Loucy (cell line): ENCODE measurements around the gene ASMTL.

Experiments used
- CTCF ChIP-seq: fragments of 200-600 bp; sonication (generic); conservative IDR thresholded peaks from 2 replicates; pipeline ENCODE4 v1.5.1; 2014; ENCODE audit warnings: mild to moderate bottlenecking, antibody characterized with exemption, low read length
- EZH2phosphoT487 ChIP-seq: fragments of 200-600 bp; IDR thresholded peaks from 2 replicates; pipeline ENCODE4 v1.6.1; 2018; ENCODE audit warnings: antibody characterized with exemption, mild to moderate bottlenecking, moderate library complexity, borderline replicate concordance

- TF ChIP-seq CTCF, result no peak
- TF ChIP-seq EZH2phosphoT487, result no peak
Observed at GRCh38 chrX:1389181-1389992, 63.3 kb downstream of the ASMTL start.
